ENCODE measurements around the gene NAALADL1.

The NAALADL1 gene

GRCh38 chr11:65058419-65059054 lies at the start of gene NAALADL1:
Gene NAALADL1, minus strand, starts transcription at chr11:65058553. Its CDS starts 32 bp downstream, at chr11:65058521.
- DNase-seq (ENCODE audit: low read depth) = no peak

- no peak for DNase-seq (ENCODE audit: low read depth)
These were observed 49.6 kb upstream of the NAALADL1 start for GRCh38 chr11:65107751-65108468.

- DNase-seq (ENCODE audit: low read depth) = no peak
These were observed 48.7 kb upstream of the NAALADL1 start for GRCh38 chr11:65107078-65107477.

- no peak for DNase-seq (ENCODE audit: low read depth)
These were observed 46.3 kb upstream of the NAALADL1 start for GRCh38 chr11:65104628-65105027.

- no peak for DNase-seq (ENCODE audit: low read depth)
These were observed 45.1 kb upstream of the NAALADL1 start for GRCh38 chr11:65103476-65103875.

- no peak for DNase-seq (ENCODE audit: low read depth)
These were observed 44.1 kb upstream of the NAALADL1 start for GRCh38 chr11:65102142-65103095.

GRCh38 chr11:65100674-65101350 lies 42.5 kb upstream of the NAALADL1 start:
- DNase-seq (ENCODE audit: low read depth) = no peak

GRCh38 chr11:65096926-65097325 lies 38.6 kb upstream of the NAALADL1 start:
- DNase-seq (ENCODE audit: low read depth) = no peak

- peak; percentile 78 for DNase-seq (ENCODE audit: low read depth)
These were observed 37.8 kb upstream of the NAALADL1 start, which contains the start of gene VPS51 for GRCh38 chr11:65095974-65096806. Gene VPS51, plus strand, starts transcription at chr11:65096214. Its CDS starts 37 bp downstream, at chr11:65096251.

- no peak for DNase-seq (ENCODE audit: low read depth)
These were observed 37.1 kb upstream of the NAALADL1 start for GRCh38 chr11:65095427-65095826.

- no peak for DNase-seq (ENCODE audit: low read depth)
These were observed 32.3 kb upstream of the NAALADL1 start for GRCh38 chr11:65090628-65091027.

- DNase-seq (ENCODE audit: low read depth) = no peak
These were observed 31.3 kb upstream of the NAALADL1 start for GRCh38 chr11:65089621-65090020.

GRCh38 chr11:65087827-65088226 lies 29.5 kb upstream of the NAALADL1 start:
- DNase-seq (ENCODE audit: low read depth) = no peak

- DNase-seq (ENCODE audit: low read depth) = no peak
These were observed 28.9 kb upstream of the NAALADL1 start for GRCh38 chr11:65087216-65087615.

- DNase-seq (ENCODE audit: low read depth) = no peak
These were observed 28.5 kb upstream of the NAALADL1 start for GRCh38 chr11:65086809-65087208.

- no peak for DNase-seq (ENCODE audit: low read depth)
These were observed 27.1 kb upstream of the NAALADL1 start for GRCh38 chr11:65085446-65085845.

GRCh38 chr11:65084598-65085375 lies 26.4 kb upstream of the NAALADL1 start:
- DNase-seq (ENCODE audit: low read depth) = no peak

- peak; percentile 91 for DNase-seq (ENCODE audit: low read depth)
These were observed 25.7 kb upstream of the NAALADL1 start, which contains the start of the genes CDCA5 and ZFPL1 for GRCh38 chr11:65083834-65084597. Gene CDCA5, minus strand, starts transcription at chr11:65084040. Its CDS starts 62 bp downstream, at chr11:65083978. Gene ZFPL1, plus strand, starts transcription at chr11:65084222. Its CDS starts 477 bp downstream, at chr11:65084699.

Data from stromal cell of bone marrow (primary cell).